ENCODE data around the gene USP31.

USP31 gene

DNA sequence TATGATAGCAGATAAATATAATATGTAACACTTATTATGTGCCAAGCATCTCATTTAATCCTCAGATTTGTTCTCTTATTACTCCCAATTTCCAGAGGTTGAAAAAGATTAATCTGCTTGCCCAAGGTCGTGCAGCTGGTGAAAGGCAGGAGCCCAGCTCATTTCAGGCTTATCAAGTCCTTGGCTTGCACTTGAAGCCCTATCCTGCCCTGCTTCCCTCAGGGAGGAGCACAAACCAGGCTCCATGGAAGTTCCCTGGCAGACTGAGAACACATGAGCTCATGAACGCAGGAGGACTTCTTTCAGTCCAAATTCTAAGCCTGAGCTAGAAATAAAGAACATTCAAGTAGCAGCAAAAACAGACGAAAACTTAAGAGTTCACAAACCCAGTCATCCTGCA is 74.8 kb downstream of the USP31 start:
- H3K27me3 ChIP-seq = no peaks in the 10 kb centered on the region
- no peaks in the 10 kb centered on the region for H3K9me3 ChIP-seq
- H3K4me1 ChIP-seq = peaks cover 0 to 21% (median 14%) of the 10 kb centered on the region in 4 donors
- intact Hi-C loops (cut with DNase I; ENCODE audit: low total_unique reads) = no loop called here
- no peak overlapping the region for H3K4me3 ChIP-seq
- TF ChIP-seq, protein P1, sequence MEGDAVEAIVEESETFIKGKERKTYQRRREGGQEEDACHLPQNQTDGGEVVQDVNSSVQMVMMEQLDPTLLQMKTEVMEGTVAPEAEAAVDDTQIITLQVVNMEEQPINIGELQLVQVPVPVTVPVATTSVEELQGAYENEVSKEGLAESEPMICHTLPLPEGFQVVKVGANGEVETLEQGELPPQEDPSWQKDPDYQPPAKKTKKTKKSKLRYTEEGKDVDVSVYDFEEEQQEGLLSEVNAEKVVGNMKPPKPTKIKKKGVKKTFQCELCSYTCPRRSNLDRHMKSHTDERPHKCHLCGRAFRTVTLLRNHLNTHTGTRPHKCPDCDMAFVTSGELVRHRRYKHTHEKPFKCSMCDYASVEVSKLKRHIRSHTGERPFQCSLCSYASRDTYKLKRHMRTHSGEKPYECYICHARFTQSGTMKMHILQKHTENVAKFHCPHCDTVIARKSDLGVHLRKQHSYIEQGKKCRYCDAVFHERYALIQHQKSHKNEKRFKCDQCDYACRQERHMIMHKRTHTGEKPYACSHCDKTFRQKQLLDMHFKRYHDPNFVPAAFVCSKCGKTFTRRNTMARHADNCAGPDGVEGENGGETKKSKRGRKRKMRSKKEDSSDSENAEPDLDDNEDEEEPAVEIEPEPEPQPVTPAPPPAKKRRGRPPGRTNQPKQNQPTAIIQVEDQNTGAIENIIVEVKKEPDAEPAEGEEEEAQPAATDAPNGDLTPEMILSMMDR (IDR thresholded peaks at IDR 0.05) = no peak
- no peak for DNase-seq
- peaks cover 16 to 41% (median 34%) of the 10 kb centered on the region in 3 donors for H3K36me3 ChIP-seq
- H3K27ac ChIP-seq = no peak overlapping the region

DNA sequence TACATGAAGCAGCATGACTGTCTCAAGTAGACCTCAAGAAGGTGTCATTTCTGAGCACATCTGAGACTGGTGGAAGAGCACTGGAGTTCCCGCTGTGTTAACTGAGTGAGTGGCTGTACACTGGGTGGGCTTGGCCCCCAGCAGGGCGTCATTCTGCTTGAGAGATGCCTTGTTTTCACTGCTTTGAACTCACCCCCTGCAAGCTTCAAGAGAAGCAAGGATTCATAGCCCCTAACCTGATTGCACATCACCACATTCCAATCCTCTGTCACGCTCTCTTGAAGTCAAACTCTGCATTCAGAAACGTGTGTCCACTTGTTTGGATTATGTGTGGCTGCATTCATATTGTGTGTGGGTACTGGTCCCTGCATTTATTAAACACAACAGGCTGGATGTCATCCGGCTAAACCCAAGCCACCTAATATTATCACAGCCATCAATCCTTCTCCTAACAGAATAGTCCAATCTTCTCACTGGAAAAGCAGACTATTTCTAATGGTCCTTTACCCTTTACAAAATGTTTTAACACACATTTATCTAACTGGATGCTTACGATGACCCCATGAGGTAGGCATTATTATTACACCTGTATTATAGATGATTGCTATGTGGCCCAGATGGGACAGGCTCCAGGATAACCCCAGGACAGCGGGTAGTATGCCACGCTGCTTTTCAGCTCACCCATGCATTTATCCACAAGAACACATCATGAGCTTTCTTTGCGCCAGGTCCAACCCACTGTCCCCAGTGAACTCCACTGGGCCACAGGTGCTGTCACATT is 76.3 kb downstream of the USP31 start:
- no peak for DNase-seq
- intact Hi-C loops (cut with DNase I; ENCODE audit: low total_unique reads) = no loop called here
- TF ChIP-seq, protein P1 (IDR thresholded peaks at IDR 0.05) = no peak
- Histone ChIP-seq H3K9me3 (no peaks in the 10 kb centered on the region), H3K4me3 (no peak overlapping the region), H3K27ac (peak overlapping the region in 1 of 2 donors; percentile 61), H3K36me3 (peaks cover 19 to 46% (median 36%) of the 10 kb centered on the region in 3 donors), H3K4me1 (peaks cover 0 to 21% (median 14%) of the 10 kb centered on the region in 4 donors), H3K27me3 (no peaks in the 10 kb centered on the region)

DNA sequence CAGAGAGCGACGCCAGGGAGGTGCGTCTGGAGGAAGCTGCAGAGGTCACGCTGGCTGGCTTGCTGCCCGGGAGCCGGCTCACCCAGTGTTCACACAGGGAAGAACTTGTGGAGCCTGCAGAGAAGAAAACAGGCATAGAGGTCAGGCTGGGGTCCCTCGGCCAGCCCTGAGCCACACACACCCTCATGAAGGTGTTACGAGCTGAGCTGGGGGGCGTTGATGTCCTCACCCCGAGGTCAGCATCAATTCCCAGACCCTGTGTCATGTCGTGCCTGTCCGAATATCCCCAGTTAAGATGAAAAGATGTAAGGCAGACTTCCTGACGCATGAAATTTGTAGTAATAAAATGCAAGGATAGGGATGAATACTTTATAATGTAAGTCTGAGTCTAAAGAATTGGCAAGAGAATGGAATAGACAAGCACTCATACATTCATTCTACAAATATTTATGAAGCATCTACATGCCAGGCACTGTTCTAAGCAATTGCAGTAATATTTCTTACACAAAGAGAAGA is 77.1 kb downstream of the USP31 start:
- no peaks in the 10 kb centered on the region for H3K27me3 ChIP-seq
- TF ChIP-seq, protein P1 (IDR thresholded peaks at IDR 0.05) = no peak
- intact Hi-C loops (cut with DNase I; ENCODE audit: low total_unique reads) = no loop called here
- H3K4me3 ChIP-seq = peak overlapping the region in 1 of 2 donors; percentile 35
- H3K4me1 ChIP-seq = peaks cover 0 to 21% (median 14%) of the 10 kb centered on the region in 4 donors
- peak overlapping the region; percentile 22 to 61 for H3K27ac ChIP-seq
- no peaks in the 10 kb centered on the region for H3K9me3 ChIP-seq
- peaks cover 20 to 54% (median 38%) of the 10 kb centered on the region in 3 donors for H3K36me3 ChIP-seq
- DNase-seq = peak; percentile 32 to 79

DNA sequence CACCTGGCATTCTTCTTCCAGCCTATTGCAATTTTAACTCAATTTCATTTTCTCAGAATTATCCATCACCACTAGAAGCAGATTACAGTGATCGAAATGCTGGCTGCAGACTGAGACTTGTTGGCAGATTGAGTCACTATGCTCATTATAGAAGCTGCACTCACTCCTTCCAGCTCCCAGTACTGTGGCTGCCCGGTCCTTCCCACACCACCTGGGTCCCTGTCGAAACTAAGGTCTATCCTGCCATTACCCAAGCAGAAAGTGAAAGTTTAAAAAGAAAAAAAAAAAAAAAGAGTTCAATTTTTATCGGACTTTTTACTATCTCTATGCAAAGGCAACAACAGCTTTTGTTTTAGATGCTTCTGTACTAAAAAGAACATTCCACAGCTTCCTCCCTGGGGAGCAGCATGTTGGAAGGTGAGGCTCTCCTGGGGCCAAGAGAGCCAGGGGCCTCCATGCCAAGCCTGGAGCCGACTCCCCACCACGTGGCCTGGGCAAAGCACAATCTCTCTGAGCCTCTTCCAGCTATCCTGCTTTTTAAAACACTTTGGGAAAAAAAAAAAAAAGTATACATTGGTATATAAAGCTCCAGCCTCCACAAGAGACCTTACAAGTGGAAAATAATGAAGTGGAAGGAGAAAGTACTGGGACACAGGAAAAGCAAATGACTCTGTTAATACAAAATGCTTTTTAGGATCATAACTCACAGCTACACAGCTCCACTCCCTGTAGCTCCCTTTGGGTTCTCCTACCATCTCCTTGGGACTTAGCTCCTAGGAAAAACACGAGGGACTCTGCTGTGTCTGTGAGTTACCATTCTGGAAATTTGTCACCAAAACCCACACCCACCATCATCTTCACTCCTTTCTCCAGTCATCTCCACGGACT is 77.8 kb downstream of the USP31 start:
- Histone ChIP-seq H3K4me1 (peaks cover 0 to 21% (median 14%) of the 10 kb centered on the region in 4 donors), H3K27me3 (no peaks in the 10 kb centered on the region), H3K4me3 (peak overlapping the region; percentile 10 to 35), H3K9me3 (no peaks in the 10 kb centered on the region), H3K27ac (peak overlapping the region; percentile 22 to 61), H3K36me3 (peaks cover 20 to 57% (median 40%) of the 10 kb centered on the region in 3 donors)
- TF ChIP-seq, protein P1 (IDR thresholded peaks at IDR 0.05) = no peak
- DNase-seq = no peak
- intact Hi-C loops (cut with DNase I; ENCODE audit: low total_unique reads) = no loop called here

DNA sequence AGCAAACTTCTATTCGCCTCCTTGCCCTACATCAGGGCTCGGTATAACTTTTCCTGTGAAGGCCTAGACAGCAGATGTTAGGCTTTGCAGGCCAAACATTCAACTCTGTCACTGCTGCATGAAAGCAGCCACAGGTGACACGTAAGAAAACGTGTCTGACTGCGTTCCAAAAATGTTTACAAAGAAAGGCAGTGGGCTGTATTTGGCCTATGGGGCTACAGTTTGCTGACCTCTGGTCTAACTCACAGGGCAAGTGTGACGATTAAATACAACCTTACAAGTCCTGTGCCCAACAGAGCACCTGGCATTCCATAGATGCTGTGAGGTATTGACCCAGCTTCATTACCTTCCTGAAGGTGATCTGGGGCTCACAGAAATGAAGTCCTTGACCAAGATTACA is 79.4 kb downstream of the USP31 start:
- peaks cover 20 to 45% (median 40%) of the 10 kb centered on the region in 3 donors for H3K36me3 ChIP-seq
- no peaks in the 10 kb centered on the region for H3K27me3 ChIP-seq
- intact Hi-C loops (cut with DNase I; ENCODE audit: low total_unique reads) = loop anchor here (10.0 kb wide), 1 partner anchor 395 kb away; no protein-coding TSS in a partner anchor
- H3K27ac ChIP-seq = no peak overlapping the region
- peaks cover 0 to 21% (median 14%) of the 10 kb centered on the region in 4 donors for H3K4me1 ChIP-seq
- H3K4me3 ChIP-seq = no peak overlapping the region
- no peak for DNase-seq
- TF ChIP-seq, protein P1 (IDR thresholded peaks at IDR 0.05) = no peak
- H3K9me3 ChIP-seq = no peaks in the 10 kb centered on the region
